ENCODE measurements around the gene ATF5.

The ATF5 gene

GRCh38 chr19:49929121-49929610 is at the start of gene ATF5, which contains the start of gene NUP62:
Gene ATF5 (plus strand): TSS chr19:49929205. CDS start chr19:49930851, 1,646 bp downstream.
Gene NUP62 (minus strand): TSS chr19:49929504. CDS start chr19:49909807, 19,697 bp downstream.
- DNase-seq (ENCODE audit: low read depth in 1 of 2, low spot score in 1 of 2): peak; percentile 88 to 90
- in situ Hi-C loops (cut with HindIII; ENCODE audit: low pct_unique_long_range_greater_than_20kb, low sequenced_read_pairs): no loop called here
- TF ChIP-seq JUND (IDR thresholded peaks at IDR 0.05; ENCODE audit: low read depth): no peak

- in situ Hi-C loops (cut with HindIII; ENCODE audit: low pct_unique_long_range_greater_than_20kb, low sequenced_read_pairs): no loop called here
- no peak for DNase-seq (ENCODE audit: low read depth in 1 of 2, low spot score in 1 of 2)
- TF ChIP-seq JUND (IDR thresholded peaks at IDR 0.05; ENCODE audit: low read depth): no peak
Measured at GRCh38 chr19:49879243-49879963, 49.6 kb upstream of the ATF5 start.

- TF ChIP-seq JUND (IDR thresholded peaks at IDR 0.05; ENCODE audit: low read depth): no peak
- DNase-seq (ENCODE audit: low read depth in 1 of 2, low spot score in 1 of 2): no peak
- in situ Hi-C loops (cut with HindIII; ENCODE audit: low pct_unique_long_range_greater_than_20kb, low sequenced_read_pairs): no loop called here
Measured at GRCh38 chr19:49880162-49880869, 48.7 kb upstream of the ATF5 start.

GRCh38 chr19:49881186-49881585 is 47.8 kb upstream of the ATF5 start:
- DNase-seq (ENCODE audit: low read depth in 1 of 2, low spot score in 1 of 2): no peak
- in situ Hi-C loops (cut with HindIII; ENCODE audit: low pct_unique_long_range_greater_than_20kb, low sequenced_read_pairs): no loop called here
- no peak for TF ChIP-seq JUND (IDR thresholded peaks at IDR 0.05; ENCODE audit: low read depth)

- no peak for TF ChIP-seq JUND (IDR thresholded peaks at IDR 0.05; ENCODE audit: low read depth)
- in situ Hi-C loops (cut with HindIII; ENCODE audit: low pct_unique_long_range_greater_than_20kb, low sequenced_read_pairs): no loop called here
- peak in 1 of 2 experiments; percentile 36 for DNase-seq (ENCODE audit: low read depth in 1 of 2, low spot score in 1 of 2)
Measured at GRCh38 chr19:49881672-49882394, 47.2 kb upstream of the ATF5 start.

- in situ Hi-C loops (cut with HindIII; ENCODE audit: low pct_unique_long_range_greater_than_20kb, low sequenced_read_pairs): no loop called here
- no peak for TF ChIP-seq JUND (IDR thresholded peaks at IDR 0.05; ENCODE audit: low read depth)
Measured at GRCh38 chr19:49882643-49883042, 46.4 kb upstream of the ATF5 start.

GRCh38 chr19:49883094-49883493 is 45.9 kb upstream of the ATF5 start:
- no peak for TF ChIP-seq JUND (IDR thresholded peaks at IDR 0.05; ENCODE audit: low read depth)
- DNase-seq (ENCODE audit: low read depth in 1 of 2, low spot score in 1 of 2): no peak

More at GRCh38 chr19:49882643-49883042, 46.4 kb upstream of the ATF5 start:
- DNase-seq (ENCODE audit: low read depth in 1 of 2, low spot score in 1 of 2): no peak

GRCh38 chr19:49884109-49884508 is 44.9 kb upstream of the ATF5 start:
- in situ Hi-C loops (cut with HindIII; ENCODE audit: low pct_unique_long_range_greater_than_20kb, low sequenced_read_pairs): no loop called here
- no peak for TF ChIP-seq JUND (IDR thresholded peaks at IDR 0.05; ENCODE audit: low read depth)
- no peak for DNase-seq (ENCODE audit: low read depth in 1 of 2, low spot score in 1 of 2)

More at GRCh38 chr19:49883094-49883493, 45.9 kb upstream of the ATF5 start:
- in situ Hi-C loops (cut with HindIII; ENCODE audit: low pct_unique_long_range_greater_than_20kb, low sequenced_read_pairs): no loop called here

GRCh38 chr19:49884760-49885159 is 44.2 kb upstream of the ATF5 start:
- in situ Hi-C loops (cut with HindIII; ENCODE audit: low pct_unique_long_range_greater_than_20kb, low sequenced_read_pairs): no loop called here
- no peak for TF ChIP-seq JUND (IDR thresholded peaks at IDR 0.05; ENCODE audit: low read depth)
- no peak for DNase-seq (ENCODE audit: low read depth in 1 of 2, low spot score in 1 of 2)

GRCh38 chr19:49887037-49887664 is 41.9 kb upstream of the ATF5 start:
- no peak for DNase-seq (ENCODE audit: low read depth in 1 of 2, low spot score in 1 of 2)
- in situ Hi-C loops (cut with HindIII; ENCODE audit: low pct_unique_long_range_greater_than_20kb, low sequenced_read_pairs): no loop called here
- TF ChIP-seq JUND (IDR thresholded peaks at IDR 0.05; ENCODE audit: low read depth): no peak

- DNase-seq (ENCODE audit: low read depth in 1 of 2, low spot score in 1 of 2): no peak
- in situ Hi-C loops (cut with HindIII; ENCODE audit: low pct_unique_long_range_greater_than_20kb, low sequenced_read_pairs): no loop called here
- no peak for TF ChIP-seq JUND (IDR thresholded peaks at IDR 0.05; ENCODE audit: low read depth)
Measured at GRCh38 chr19:49887665-49888509, 41.1 kb upstream of the ATF5 start.
